Measurements from ENCODE around the gene PLCD1. TPM values are rescaled to one million over a fixed set of nuclear protein-coding genes. Genes with fewer than 3 reads are reported as not detected.
A peak's percentile ranks its signal among the peaks of the same experiment; 100 is the strongest.
"Not testable (repeated sequence)": the region's sequence is repeated elsewhere in the genome, so short reads cannot be mapped to it uniquely, and the experiment has no call there.

Gene PLCD1
- total and polyA plus RNA-seq, 2 of the 13 experiments (the other 11 are each of a cell fraction or from before 2014, with no cell fraction given), result 10.1 to 12.4 TPM

GRCh38 chr3:38053813-38054498 is 24.5 kb upstream of the PLCD1 start:
- CTCF ChIA-PET (ENCODE audit: low intra/inter-chr PET ratio, low total read pairs); intact Hi-C loops (cut with micrococcal nuclease; ENCODE audit: unreplicated experiment); DNase-seq (ENCODE audit: low spot score); FAIRE-seq; H3K27me3 ChIP-seq (ENCODE audit: control insufficient read depth in 1 of 2, insufficient read depth in 2 of 2, low read length in 2 of 2); H2AFZ ChIP-seq (ENCODE audit: low read length); H4K20me1 ChIP-seq (ENCODE audit: insufficient read depth, low read length); H3K27ac ChIP-seq (ENCODE audit: extremely low read length, insufficient read depth, low read length); BruUV-seq (replicated peaks); ATAC-seq; in situ Hi-C loops (cut with HindIII; ENCODE audit: extremely low pct_ligation_motif_present, low pct_unique_long_range_greater_than_20kb); H3K9ac ChIP-seq (ENCODE audit: insufficient read depth, low read depth, low read length); H3K9me3 ChIP-seq (ENCODE audit: low read length); H3K36me3 ChIP-seq (replicated peaks in 1 of 2; ENCODE audit: control insufficient read depth in 1 of 2, insufficient read depth in 2 of 2, low read length in 2 of 2); H3K79me2 ChIP-seq (ENCODE audit: insufficient read depth, low read length); TF ChIP-seq FOXA1, FOXP1 (IDR thresholded peaks at IDR 0.05): not testable (repeated sequence)
- H3K4me2 ChIP-seq (ENCODE audit: low read depth, low read length), result peak overlapping the region; percentile 57
- 10% methylated on average over 7 of the region's 9 CpGs for WGBS (ENCODE audit: low lambda C conversion rate)
- TF ChIP-seq FOXA1 (CRISPR knock-in tag; IDR thresholded peaks at IDR 0.05), result peak; percentile 38
- 0 out of 2 replicates have a peak, but pooled peaks have one; percentile 15 for TF ChIP-seq FOXP1 (CRISPR knock-in tag; IDR thresholded peaks at IDR 0.05)
- 0 out of 2 replicates have a peak, but pooled peaks have one; percentile 24 for TF ChIP-seq MYC (CRISPR knock-in tag; IDR thresholded peaks at IDR 0.05; ENCODE audit: borderline replicate concordance)
- 0 out of 2 replicates have a peak, but pooled peaks have one; percentile 20 for TF ChIP-seq FOXA3 (CRISPR knock-in tag; IDR thresholded peaks at IDR 0.05)
- peak overlapping the region in 1 of 3 experiments; percentile 27; a peak in 1 of 6 replicates for H3K4me3 ChIP-seq (replicated peaks in 1 of 3; ENCODE audit: insufficient read depth in 1 of 3, low read depth in 2 of 3, low read length in 3 of 3)
- peaks cover 25% of the 10 kb centered on the region for H3K4me1 ChIP-seq (ENCODE audit: insufficient read depth, low read length)
- POLR2A ChIA-PET, result interaction anchor here (1.0 kb wide), 1 partner anchor 294 kb away, joined by 3 read pairs; no protein-coding TSS in a partner anchor

- H3K36me3 ChIP-seq (replicated peaks in 1 of 2; ENCODE audit: control insufficient read depth in 1 of 2, insufficient read depth in 2 of 2, low read length in 2 of 2); H3K4me3 ChIP-seq (replicated peaks in 1 of 3; ENCODE audit: insufficient read depth in 1 of 3, low read depth in 2 of 3, low read length in 3 of 3); intact Hi-C loops (cut with micrococcal nuclease; ENCODE audit: unreplicated experiment); BruUV-seq (replicated peaks); H3K79me2 ChIP-seq (ENCODE audit: insufficient read depth, low read length); H3K9ac ChIP-seq (ENCODE audit: insufficient read depth, low read depth, low read length); H2AFZ ChIP-seq (ENCODE audit: low read length); H4K20me1 ChIP-seq (ENCODE audit: insufficient read depth, low read length); H3K9me3 ChIP-seq (ENCODE audit: low read length); in situ Hi-C loops (cut with HindIII; ENCODE audit: extremely low pct_ligation_motif_present, low pct_unique_long_range_greater_than_20kb); POLR2A ChIA-PET; H3K27me3 ChIP-seq (ENCODE audit: control insufficient read depth in 1 of 2, insufficient read depth in 2 of 2, low read length in 2 of 2); H3K4me2 ChIP-seq (ENCODE audit: low read depth, low read length); DNase-seq (ENCODE audit: low spot score); H3K27ac ChIP-seq (ENCODE audit: extremely low read length, insufficient read depth, low read length); ATAC-seq; CTCF ChIA-PET (ENCODE audit: low intra/inter-chr PET ratio, low total read pairs); FAIRE-seq: not testable (repeated sequence)
- peaks cover 18% of the 10 kb centered on the region for H3K4me1 ChIP-seq (ENCODE audit: insufficient read depth, low read length)
- 94% methylated on average over 5 of the region's 32 CpGs for WGBS (ENCODE audit: low lambda C conversion rate)
Measured at GRCh38 chr3:38053286-38053685, 23.8 kb upstream of the PLCD1 start.

All from HepG2 (cell line).